Measurements from ENCODE around the gene ABHD16A. TPM values are rescaled to one million over a fixed set of nuclear protein-coding genes. Genes with fewer than 3 reads are reported as not detected.

The ABHD16A gene
- total RNA-seq, 1 donor, result 23.5 TPM

DNA sequence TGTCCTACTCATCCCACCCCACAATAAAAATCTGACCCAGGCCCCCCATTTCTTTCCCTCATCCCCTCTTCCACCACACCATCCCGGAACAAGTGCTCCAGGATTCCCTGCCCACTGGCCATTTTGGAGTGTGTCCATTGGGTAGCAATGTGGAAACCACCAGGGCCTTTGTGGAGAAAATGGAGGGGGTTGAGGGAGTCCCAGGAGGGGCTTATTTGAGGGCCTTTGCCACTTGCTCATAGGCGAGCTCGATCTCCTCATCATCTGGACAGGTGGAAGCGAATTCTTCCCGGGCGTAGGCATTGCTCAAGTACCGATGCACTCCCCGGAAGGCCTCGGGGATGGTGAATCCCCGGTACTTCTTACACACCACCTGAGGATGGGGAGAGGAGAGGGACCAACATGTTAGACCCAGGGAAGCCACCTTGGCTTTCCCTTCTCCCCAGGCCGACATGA is 27.5 kb upstream of the ABHD16A start:
- TF ChIP-seq, protein P1, sequence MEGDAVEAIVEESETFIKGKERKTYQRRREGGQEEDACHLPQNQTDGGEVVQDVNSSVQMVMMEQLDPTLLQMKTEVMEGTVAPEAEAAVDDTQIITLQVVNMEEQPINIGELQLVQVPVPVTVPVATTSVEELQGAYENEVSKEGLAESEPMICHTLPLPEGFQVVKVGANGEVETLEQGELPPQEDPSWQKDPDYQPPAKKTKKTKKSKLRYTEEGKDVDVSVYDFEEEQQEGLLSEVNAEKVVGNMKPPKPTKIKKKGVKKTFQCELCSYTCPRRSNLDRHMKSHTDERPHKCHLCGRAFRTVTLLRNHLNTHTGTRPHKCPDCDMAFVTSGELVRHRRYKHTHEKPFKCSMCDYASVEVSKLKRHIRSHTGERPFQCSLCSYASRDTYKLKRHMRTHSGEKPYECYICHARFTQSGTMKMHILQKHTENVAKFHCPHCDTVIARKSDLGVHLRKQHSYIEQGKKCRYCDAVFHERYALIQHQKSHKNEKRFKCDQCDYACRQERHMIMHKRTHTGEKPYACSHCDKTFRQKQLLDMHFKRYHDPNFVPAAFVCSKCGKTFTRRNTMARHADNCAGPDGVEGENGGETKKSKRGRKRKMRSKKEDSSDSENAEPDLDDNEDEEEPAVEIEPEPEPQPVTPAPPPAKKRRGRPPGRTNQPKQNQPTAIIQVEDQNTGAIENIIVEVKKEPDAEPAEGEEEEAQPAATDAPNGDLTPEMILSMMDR (IDR thresholded peaks at IDR 0.05; ENCODE audit: insufficient read depth, low read length), result no peak
- no peak overlapping the region for H3K4me3 ChIP-seq (ENCODE audit: low read depth, low read length)
- no peak for DNase-seq (ENCODE audit: low read depth)

DNA sequence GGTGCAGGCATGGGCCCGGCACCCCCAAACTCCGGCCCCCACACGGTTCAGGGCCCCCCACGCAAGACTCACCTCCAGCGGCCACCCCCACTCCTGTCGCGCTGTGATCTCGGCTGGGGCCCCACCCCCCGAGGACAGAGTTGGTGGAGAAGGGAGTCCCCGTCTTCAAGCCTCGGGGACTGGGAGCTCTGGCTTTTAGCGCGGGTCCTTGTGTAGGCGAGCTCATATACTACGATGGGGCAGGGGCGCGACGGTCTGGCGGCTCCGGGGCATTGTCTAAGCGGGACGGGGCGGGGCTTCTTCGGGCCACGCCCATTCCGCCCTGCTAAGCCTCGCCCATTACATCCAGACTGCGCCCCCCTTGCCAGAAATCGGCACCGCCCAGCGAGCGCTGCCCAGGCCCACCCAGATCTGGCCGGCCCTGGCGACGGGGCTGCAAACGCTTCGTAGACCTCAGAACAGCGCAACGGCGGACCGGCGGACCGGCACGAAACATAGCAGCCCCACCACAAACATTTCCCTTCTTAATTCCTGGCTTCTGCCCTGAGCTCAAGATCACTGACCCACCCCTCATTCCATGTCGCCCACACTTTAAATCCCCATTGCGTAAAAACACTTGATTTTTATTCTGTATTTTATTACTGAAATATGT is 27.0 kb upstream of the ABHD16A start:
- TF ChIP-seq, protein P1 (IDR thresholded peaks at IDR 0.05; ENCODE audit: insufficient read depth, low read length), result no peak
- peak overlapping the region; percentile 93 for H3K4me3 ChIP-seq (ENCODE audit: low read depth, low read length)
- peak; percentile 92 for DNase-seq (ENCODE audit: low read depth)

DNA sequence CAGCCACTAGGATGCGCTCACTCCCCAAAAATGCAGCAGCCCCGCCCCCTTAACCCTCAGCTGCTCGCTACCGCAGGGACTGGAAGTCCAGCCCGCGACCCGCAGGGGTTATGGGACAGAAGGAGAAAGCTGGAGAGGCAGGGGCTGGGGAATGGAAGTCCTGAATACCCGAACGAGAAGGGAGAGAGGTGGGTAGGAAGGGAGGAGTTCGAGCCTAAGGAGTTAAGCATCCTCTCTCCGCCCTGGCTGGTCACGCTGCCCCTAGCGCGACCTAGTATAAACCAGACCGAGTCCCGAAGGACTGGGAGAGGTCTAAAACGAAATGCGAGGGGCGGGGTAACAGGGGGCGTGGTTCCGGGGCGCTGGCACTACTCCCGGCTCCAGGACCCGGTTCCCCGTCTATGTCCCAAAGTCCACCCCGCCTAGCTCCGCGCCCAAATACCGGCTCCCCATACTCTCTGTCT is 26.4 kb upstream of the ABHD16A start:
- peak overlapping the region; percentile 93 for H3K4me3 ChIP-seq (ENCODE audit: low read depth, low read length)
- TF ChIP-seq, protein P1 (IDR thresholded peaks at IDR 0.05; ENCODE audit: insufficient read depth, low read length), result no peak
- DNase-seq (ENCODE audit: low read depth), result peak; percentile 93

DNA sequence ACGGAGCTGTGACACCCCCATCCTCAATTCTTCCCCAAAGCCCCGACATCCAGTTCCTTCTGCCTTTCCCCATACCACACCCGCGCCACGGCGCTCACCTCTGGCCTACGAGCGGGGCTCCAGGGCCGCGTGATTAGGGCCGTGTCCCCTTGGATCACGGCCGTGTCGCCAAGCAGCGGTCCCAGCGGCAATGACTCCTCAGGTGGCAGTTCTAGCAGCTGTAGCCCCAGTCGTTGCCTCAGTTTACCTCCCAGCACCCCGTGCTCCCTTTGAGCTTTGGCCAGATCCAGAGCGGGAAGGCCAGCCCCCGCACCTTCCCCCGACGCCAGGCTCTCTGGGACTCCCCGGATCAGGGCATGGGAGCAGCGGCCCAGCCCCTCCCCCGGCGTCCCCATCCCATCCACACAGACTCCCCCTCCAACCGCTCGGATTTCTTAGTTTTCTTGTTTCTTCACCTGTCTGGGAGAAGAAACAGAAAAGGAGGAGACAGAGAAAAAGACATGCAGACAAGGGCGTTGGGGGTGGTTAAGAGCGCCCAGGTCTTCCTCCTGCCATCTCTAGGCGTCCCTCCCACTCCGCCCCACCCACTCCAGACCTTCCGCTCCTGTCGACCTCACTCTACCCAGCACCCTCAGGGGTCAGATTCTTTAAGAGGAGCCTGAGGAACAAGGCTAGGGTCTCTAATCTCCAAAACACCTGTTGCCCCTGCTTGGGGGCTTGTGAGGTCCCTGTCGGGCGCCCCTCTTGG is 25.8 kb upstream of the ABHD16A start, which contains the start of gene DDAH2:
Gene DDAH2 (minus strand): TSS at position 533 of the 748 bp plus-strand sequence. CDS start 138 bp downstream, at position 395.
- TF ChIP-seq, protein P1 (IDR thresholded peaks at IDR 0.05; ENCODE audit: insufficient read depth, low read length), result peak; percentile 37
- no peak for DNase-seq (ENCODE audit: low read depth)
- peak within 1 kb of the TSS; percentile 93 for H3K4me3 ChIP-seq (ENCODE audit: low read depth, low read length)

DNA sequence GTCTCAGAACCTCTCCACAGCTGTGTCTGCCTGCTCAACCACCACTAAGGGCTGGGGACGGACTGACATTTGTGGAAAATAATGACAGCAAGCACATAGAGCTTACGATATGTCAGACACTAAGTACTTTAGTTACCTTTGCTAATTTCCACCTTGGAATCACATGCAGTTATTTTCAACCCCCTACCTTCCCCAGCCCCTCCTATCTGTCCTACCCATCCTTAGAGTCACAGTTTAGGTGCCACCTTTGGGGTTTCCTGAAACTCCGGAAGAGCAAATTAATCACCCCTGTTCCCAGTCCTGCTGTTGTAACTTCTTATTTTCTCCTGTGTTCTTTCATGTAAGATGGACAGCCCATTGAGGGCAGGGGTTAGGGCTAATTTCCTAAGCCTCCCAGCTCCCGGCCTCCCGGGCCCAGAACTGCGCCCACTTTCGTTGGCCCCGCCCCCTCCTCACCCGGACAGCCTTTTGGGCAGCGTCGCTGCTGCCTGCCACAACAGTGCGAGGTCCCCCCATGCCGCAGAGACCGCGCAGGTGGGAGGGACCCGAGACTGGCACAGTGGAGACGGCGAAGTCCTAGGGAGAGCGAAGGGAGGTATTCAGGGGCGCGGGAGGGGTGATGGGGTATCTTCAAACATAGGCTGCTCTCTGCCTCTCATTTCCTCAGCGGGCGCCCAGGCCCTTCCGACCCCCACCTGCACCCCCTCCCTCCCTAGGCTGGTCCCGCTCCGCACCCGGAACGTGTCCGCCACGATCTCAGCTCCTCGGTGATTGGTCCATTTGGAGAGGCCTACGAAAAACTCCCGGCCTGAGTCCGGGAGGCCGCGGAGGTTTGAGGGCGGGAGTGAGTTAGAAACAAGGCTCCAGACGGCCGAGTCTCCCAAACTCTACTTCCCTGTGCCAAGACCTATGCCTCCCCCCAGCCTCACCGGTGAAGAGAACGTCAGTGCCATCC is 24.9 kb upstream of the ABHD16A start:
- DNase-seq (ENCODE audit: low read depth), result peak; percentile 13
- TF ChIP-seq, protein P1 (IDR thresholded peaks at IDR 0.05; ENCODE audit: insufficient read depth, low read length), result no peak
- peak overlapping the region; percentile 93 for H3K4me3 ChIP-seq (ENCODE audit: low read depth, low read length)

DNA sequence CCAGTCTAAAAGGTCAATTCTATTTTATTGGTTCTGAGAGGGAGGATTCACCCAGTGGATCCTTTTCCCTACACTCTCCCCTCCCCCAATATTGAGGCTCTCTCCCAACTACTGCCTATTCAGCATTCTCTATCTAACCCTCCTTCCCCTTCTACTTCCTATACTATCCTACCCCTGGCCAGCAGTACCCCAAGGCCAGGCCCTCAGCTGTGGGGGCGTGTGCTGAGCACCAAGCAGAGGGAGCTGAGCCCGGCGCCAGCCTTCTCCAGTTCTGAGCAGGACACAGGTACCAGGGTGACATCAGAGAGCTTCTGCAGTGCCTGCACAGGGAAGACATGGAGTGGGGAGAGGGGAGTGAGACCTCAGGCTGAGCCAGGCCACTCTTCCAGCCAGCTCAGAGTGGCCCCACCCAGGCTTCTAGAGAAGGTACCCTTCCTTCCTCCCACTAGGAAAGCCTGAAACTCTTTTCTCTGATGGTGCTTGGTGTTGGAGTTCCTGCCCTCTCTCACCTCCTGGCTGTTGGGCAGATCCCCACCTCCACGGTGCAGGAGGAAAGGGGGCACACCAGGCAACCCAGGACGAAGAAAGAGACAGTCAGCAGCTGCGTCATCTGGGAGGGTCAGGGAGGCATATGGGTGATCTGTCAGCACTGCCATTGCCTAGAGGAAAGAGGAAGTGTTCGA is 24.1 kb upstream of the ABHD16A start:
- H3K4me3 ChIP-seq (ENCODE audit: low read depth, low read length), result no peak overlapping the region
- TF ChIP-seq, protein P1 (IDR thresholded peaks at IDR 0.05; ENCODE audit: insufficient read depth, low read length), result no peak
- DNase-seq (ENCODE audit: low read depth), result no peak

All from fibroblast of the aortic adventitia (primary cell).